ENCODE results near the gene GABRE. TPM values are rescaled to one million over a fixed set of nuclear protein-coding genes. Genes with fewer than 3 reads are reported as not detected.
A peak's percentile ranks its signal among the peaks of the same experiment; 100 is the strongest.

Gene GABRE
- total RNA-seq = 16.6 TPM
- polyA plus RNA-seq (ENCODE audit: insufficient read depth, low read depth, low replicate concordance) = 3.3 TPM
- long read RNA-seq, donor 1 = 0 reads
- long read RNA-seq, donor 2 = 0 reads
- long read RNA-seq, donor 3, full-length matches to known transcripts = 1 of 1 reads
- long read RNA-seq, donor 3, partial matches to known transcripts = 0 of 1 reads
- long read RNA-seq, donor 3, other reads (novel, unspliced or antisense) = 0 of 1 reads
- long read RNA-seq, donor 4, full-length matches to known transcripts = 2 of 2 reads
- long read RNA-seq, donor 4, partial matches to known transcripts = 0 of 2 reads
- long read RNA-seq, donor 4, other reads (novel, unspliced or antisense) = 0 of 2 reads
- long read RNA-seq, donor 5 = 0 reads
- long read RNA-seq, donor 6 = 0 reads
- long read RNA-seq, donor 7, partial matches to known transcripts = 0 of 1 reads
- long read RNA-seq, donor 7, other reads (novel, unspliced or antisense) = 1 of 1 reads
- long read RNA-seq, donor 8 = 0 reads
- long read RNA-seq, donor 9 = 0 reads
- long read RNA-seq, donor 10 = 0 reads

- H3K4me3 ChIP-seq (ENCODE audit: low read length in 3 of 3) = peak within 1 kb of the TSS in 2 of 3 donors; percentile 12 to 37
- FAIRE-seq = no peak
Measured at GRCh38 chrX:151974336-151975227, at the start of gene GABRE. TSS of gene GABRE (minus strand) at chrX:151974676. CDS start at chrX:151974625, 51 bp downstream.

DNA sequence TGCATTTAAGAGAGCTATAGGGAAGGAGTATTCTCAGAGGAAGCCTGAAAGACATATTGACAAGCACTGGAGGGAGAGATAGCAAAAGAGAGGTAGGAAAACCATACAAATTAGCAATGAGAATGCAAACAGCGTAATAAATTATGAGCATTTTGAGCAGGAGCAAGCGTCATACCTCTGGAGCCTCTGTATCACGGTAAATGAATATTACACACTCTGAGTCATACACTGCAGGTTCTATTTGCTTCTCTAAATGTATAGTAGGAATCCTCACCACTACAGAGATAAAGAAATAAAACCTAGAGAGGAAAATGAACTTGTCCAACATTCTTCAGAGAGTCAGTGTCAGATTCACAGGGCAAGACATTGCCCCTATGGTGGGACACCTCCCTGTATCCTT lies 46.4 kb upstream of the GABRE start:
- no peak for FAIRE-seq
- Histone ChIP-seq H3K4me3 (ENCODE audit: low read length in 3 of 3) (no peak overlapping the region), H3K4me1 (ENCODE audit: control insufficient read depth in 2 of 3, insufficient read depth in 2 of 3, low read depth in 1 of 3, low read length in 3 of 3) (no peaks in the 10 kb centered on the region), H3K27ac (ENCODE audit: low read depth in 2 of 2, low read length in 2 of 2) (no peak overlapping the region), H3K27me3 (ENCODE audit: control insufficient read depth, insufficient read depth, low read length) (no peaks in the 10 kb centered on the region), H3K9ac (ENCODE audit: low read length in 3 of 3) (no peak overlapping the region), H3K9me3 (ENCODE audit: control insufficient read depth in 2 of 3, insufficient read depth in 1 of 3, low read length in 3 of 3) (no peaks in the 10 kb centered on the region), H3K36me3 (ENCODE audit: control insufficient read depth in 2 of 3, insufficient read depth in 3 of 3, low read length in 3 of 3) (no peaks in the 10 kb centered on the region)
- intact Hi-C loops (cut with DNase I) = no loop called here
- DNase-seq = no peak
- TF ChIP-seq, protein P1, sequence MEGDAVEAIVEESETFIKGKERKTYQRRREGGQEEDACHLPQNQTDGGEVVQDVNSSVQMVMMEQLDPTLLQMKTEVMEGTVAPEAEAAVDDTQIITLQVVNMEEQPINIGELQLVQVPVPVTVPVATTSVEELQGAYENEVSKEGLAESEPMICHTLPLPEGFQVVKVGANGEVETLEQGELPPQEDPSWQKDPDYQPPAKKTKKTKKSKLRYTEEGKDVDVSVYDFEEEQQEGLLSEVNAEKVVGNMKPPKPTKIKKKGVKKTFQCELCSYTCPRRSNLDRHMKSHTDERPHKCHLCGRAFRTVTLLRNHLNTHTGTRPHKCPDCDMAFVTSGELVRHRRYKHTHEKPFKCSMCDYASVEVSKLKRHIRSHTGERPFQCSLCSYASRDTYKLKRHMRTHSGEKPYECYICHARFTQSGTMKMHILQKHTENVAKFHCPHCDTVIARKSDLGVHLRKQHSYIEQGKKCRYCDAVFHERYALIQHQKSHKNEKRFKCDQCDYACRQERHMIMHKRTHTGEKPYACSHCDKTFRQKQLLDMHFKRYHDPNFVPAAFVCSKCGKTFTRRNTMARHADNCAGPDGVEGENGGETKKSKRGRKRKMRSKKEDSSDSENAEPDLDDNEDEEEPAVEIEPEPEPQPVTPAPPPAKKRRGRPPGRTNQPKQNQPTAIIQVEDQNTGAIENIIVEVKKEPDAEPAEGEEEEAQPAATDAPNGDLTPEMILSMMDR (IDR thresholded peaks at IDR 0.05; ENCODE audit: borderline replicate concordance, extremely low read depth, insufficient read depth) = no peak

More at GRCh38 chrX:151974336-151975227, at the start of gene GABRE:
- H3K9me3 ChIP-seq (ENCODE audit: control insufficient read depth in 2 of 3, insufficient read depth in 1 of 3, low read length in 3 of 3) = no peaks in the 10 kb centered on the region
- no peaks in the 10 kb centered on the region for H3K4me1 ChIP-seq (ENCODE audit: control insufficient read depth in 2 of 3, insufficient read depth in 2 of 3, low read depth in 1 of 3, low read length in 3 of 3)
- DNase-seq = peak; percentile 49 to 83 (median 72)
- peaks cover 4% of the 10 kb centered on the region for H3K27me3 ChIP-seq (ENCODE audit: control insufficient read depth, insufficient read depth, low read length)
- H3K36me3 ChIP-seq (ENCODE audit: control insufficient read depth in 2 of 3, insufficient read depth in 3 of 3, low read length in 3 of 3) = no peaks in the 10 kb centered on the region
- intact Hi-C loops (cut with DNase I) = no loop called here
- TF ChIP-seq, protein P1 (IDR thresholded peaks at IDR 0.05; ENCODE audit: borderline replicate concordance, extremely low read depth, insufficient read depth) = no peak
- peak within 1 kb of the TSS in 1 of 2 donors; percentile 28 for H3K27ac ChIP-seq (ENCODE audit: low read depth in 2 of 2, low read length in 2 of 2)
- H3K9ac ChIP-seq (ENCODE audit: low read length in 3 of 3) = no peak within 1 kb of the TSS

DNA sequence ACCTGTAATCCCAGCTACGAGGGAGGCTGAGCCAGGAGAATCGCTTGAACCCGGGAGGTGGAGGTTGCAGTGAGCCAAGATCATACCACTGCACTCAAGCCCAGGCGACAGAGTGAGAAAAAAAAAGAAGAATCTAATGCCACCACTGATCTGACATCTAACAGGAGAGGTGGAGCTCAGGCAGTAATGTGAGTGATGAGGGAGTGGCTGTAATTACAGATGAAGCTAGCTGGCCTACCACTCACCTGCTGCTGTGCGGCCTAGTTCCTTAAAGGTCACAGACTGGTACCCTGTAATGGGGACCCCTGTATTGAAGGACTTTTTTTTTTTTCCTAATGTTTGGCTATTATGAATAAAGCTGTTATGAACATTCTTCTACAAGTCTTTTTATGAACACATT lies 25.3 kb upstream of the GABRE start:
- Histone ChIP-seq H3K36me3 (ENCODE audit: control insufficient read depth in 2 of 3, insufficient read depth in 3 of 3, low read length in 3 of 3) (no peaks in the 10 kb centered on the region), H3K4me3 (ENCODE audit: low read length in 3 of 3) (no peak overlapping the region), H3K4me1 (ENCODE audit: control insufficient read depth in 2 of 3, insufficient read depth in 2 of 3, low read depth in 1 of 3, low read length in 3 of 3) (no peaks in the 10 kb centered on the region), H3K27ac (ENCODE audit: low read depth in 2 of 2, low read length in 2 of 2) (no peak overlapping the region), H3K9ac (ENCODE audit: low read length in 3 of 3) (no peak overlapping the region), H3K27me3 (ENCODE audit: control insufficient read depth, insufficient read depth, low read length) (no peaks in the 10 kb centered on the region), H3K9me3 (ENCODE audit: control insufficient read depth in 2 of 3, insufficient read depth in 1 of 3, low read length in 3 of 3) (no peaks in the 10 kb centered on the region)
- FAIRE-seq = no peak
- DNase-seq = no peak
- TF ChIP-seq, protein P1 (IDR thresholded peaks at IDR 0.05; ENCODE audit: borderline replicate concordance, extremely low read depth, insufficient read depth) = no peak
- intact Hi-C loops (cut with DNase I) = no loop called here

All from kidney (tissue), 22 donors.